Endothelial cell of hepatic sinusoid (primary cell): ENCODE data around the gene AGK.

Experiments
- in situ Hi-C: cut with HindIII; loops from 2 replicates; pipeline ENCODE4 v1.10.0; 2017; ENCODE audit warnings: low sequenced_read_pairs

AGK gene

DNA sequence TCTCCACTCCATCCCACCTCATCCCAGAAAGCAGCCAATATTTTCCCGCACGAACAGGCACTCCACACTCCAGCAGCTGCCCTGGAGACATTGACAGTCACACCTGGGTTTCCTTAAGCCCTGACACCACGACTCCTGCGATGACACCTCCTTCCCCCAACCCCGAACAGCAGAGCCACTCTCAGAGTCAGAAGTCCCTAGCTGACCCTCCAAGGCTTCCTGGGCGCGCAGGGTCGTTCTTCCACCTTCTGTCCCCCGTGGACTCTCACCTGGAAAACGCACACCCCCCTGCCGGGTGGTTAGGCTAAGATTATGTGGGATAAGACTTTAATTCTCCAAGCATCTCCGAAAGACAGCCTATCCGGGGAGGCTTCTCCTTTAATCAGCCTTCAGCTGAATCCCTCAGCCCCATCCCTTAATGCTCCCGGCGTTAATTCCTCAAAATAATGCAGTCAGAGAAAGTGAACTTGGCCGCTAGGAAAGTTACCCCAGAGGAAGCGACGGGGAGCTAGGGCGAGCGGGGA lies 149.7 kb downstream of the AGK start:
- in situ Hi-C loops = no loop called here

GRCh38 chr7:141701489-141702046 lies 150.4 kb downstream of the AGK start:
- in situ Hi-C loops = no loop called here

- in situ Hi-C loops = no loop called here
Measured at GRCh38 chr7:141702047-141702567, 150.9 kb downstream of the AGK start, which contains the start of gene DENND11. Gene DENND11 (minus strand): TSS chr7:141702166. CDS start chr7:141702153, 13 bp downstream.

- in situ Hi-C loops = no loop called here
Measured at GRCh38 chr7:141702892-141703291, 151.7 kb downstream of the AGK start.

DNA sequence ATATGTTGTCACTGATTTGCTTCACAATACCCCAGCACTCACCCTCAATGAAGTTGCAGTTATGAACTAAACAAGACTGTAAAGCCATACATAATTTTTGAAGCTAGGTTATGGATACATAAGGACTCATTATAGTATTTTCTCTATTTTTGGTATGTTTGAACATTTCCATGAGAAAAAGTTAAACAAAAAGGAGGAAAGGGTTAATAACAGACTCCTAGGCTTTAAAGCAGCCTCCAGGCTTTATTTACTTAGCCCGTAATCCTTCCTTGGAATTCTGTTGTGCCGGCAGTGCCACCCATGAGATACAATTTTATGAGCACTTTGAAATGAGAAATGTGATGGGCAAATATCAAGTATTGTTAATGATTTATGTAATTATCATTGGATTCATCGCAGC lies 152.9 kb downstream of the AGK start:
- in situ Hi-C loops = no loop called here

GRCh38 chr7:141704741-141705140 lies 153.5 kb downstream of the AGK start:
- in situ Hi-C loops = no loop called here
